Measurements from ENCODE around the gene HHIPL2. TPM values are rescaled to one million over a fixed set of nuclear protein-coding genes. Genes with fewer than 3 reads are reported as not detected.
"Not testable (repeated sequence)": the region's sequence is repeated elsewhere in the genome, so short reads cannot be mapped to it uniquely, and the experiment has no call there.

HHIPL2 gene
- polyA plus RNA-seq, 3 donors, result 0.24 TPM; not detected in 2

DNA sequence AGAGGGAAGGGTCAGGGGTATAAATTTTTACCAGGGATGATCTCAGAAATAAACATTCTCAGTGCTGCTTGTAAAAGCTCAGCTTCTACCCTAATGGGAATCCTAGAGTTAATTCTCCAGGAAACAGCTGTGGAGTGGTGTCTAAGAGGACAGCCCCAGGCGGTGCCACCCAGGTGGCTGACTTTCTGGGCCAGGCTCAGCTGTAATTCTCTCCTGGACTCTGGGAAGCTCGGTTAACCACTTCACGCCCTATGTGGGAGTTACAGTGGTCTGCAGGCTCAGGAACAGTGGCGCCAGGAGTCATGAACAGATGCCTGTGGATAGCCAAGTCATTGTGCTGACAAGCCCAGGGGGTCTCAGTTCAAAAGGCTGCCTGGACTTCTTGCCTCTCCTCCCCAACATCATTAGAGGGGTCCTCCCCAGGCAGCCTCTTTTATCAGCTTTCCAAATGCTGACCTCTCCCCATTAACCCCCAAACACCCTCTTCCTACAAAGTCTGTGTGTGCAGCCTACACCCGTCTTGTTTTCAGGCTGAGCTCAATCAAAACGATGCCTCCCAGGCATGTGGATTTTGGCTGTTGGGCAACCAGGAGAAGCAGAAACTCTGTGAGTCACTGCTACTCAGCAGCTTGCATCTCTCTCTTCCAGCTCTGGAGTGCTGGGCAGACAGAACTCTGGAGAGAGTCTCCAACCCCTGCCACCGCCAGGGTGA, 1.2 kb downstream of the HHIPL2 start:
- H3K27ac ChIP-seq (ENCODE audit: low read depth, low read length), result no peak overlapping the region
- WGBS, 3 donors, result 20 to 27% (median 24%) methylated on average over 7 of the region's 7 CpGs

DNA sequence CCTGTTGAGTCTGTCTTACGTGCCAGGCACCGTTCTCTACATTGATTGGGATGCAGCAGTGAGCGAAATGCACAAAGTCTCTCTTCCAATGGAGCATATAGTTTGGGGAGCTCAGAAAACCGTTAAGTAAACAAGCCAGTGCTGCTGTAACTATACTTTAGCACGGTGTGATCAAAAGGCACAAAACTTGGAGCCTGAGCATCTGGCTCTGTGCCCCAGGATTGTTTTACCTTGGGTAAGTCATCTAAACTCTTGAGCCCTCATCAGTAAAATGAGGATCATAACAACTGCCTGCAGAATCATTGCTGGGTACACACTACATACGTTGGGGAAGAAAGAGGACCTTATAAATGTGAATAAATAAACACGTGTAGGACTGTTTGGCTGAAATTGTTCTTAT, 1.8 kb downstream of the HHIPL2 start:
- 58 to 61% (median 59%) methylated on average over 7 of the region's 7 CpGs for WGBS, 3 donors
- no peak overlapping the region for H3K27ac ChIP-seq (ENCODE audit: low read depth, low read length)

GRCh38 chr1:222543817-222544216, 4.1 kb downstream of the HHIPL2 start:
- WGBS, 3 donors, result 89 to 92% (median 92%) methylated on average over 21 of the region's 21 CpGs
- H3K27ac ChIP-seq (ENCODE audit: low read depth, low read length), result no peak overlapping the region

DNA sequence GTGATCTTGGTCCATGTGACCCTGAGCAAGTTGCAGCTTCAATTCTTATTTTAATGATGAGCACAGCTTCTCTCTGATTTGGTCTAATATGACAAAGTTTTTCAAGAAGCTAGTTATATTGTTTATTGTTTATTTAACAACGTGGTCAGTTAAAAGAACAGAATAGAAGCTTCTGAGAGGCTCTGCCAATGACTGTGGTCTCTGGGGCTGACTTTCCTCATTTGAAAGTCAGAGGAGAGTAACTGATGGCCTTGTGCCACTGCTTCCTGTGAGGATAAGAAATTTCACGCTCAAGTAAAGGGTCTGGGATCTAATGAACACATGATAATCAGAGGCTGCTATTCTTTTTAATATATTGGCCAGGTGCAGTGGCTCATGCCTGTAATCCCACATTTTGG, 7.3 kb downstream of the HHIPL2 start:
- H3K27ac ChIP-seq (ENCODE audit: low read depth, low read length), result no peak overlapping the region
- WGBS, 3 donors, result 37 to 60% (median 42%) methylated on average over 2 of the region's 2 CpGs

DNA sequence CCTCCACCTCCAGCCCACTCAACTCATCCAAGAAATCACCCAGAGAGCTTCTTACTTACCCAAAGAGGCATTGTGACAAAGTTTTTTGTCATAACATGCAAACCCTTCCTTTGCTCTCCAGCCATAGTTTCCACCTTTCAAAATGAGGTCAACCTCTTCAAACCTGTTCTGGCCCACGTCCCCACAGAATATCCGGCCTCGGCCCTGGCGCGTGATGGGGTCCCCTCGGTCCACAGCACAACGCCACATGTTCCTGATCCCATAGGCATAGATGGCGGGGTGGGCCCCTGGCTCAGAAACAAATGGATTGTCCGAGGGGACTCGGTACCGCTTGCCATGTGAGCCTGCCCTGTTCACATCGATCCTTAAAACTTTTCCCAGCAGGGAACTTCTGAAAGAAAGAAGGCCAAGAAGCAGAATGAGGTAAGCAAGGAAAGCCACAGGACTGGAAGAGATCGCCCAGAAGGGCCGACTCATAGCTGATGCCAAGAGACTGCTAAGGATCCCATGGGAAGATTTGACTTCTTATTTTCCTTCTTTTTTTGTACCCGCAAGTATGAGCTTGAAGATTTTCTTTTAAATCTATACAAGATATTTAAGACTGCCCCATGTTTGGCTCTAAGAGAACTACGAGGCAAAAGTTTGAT, 7.8 kb downstream of the HHIPL2 start:
- H3K27ac ChIP-seq (ENCODE audit: low read depth, low read length), result no peak overlapping the region

GRCh38 chr1:222535455-222535854, 12.4 kb downstream of the HHIPL2 start:
- WGBS, 3 donors, result 78 to 89% (median 86%) methylated on average over 5 of the region's 5 CpGs
- no peak overlapping the region for H3K27ac ChIP-seq (ENCODE audit: low read depth, low read length)

More for the DNA sequence above, 7.8 kb downstream of the HHIPL2 start:
- 80 to 85% (median 81%) methylated on average over 16 of the region's 16 CpGs for WGBS, 3 donors

DNA sequence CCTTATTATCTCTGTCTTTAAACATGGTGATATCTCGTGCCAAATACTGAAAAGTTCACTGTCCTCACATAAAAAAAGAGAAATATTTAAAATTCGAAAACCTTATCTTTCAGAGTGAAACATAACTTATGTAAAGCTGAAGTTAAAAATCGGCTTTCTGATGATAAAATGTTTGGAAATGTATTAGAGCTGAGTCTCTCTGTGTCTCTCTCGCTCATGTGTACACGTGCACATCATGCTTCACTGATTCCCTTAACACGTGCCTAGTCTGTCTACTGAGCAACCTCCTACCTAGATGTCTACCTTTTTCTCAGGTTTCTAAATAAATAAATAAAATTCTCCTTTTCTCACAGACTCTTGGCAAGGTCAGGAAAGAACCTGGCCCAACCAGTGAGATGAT, 17.1 kb downstream of the HHIPL2 start:
- H3K27ac ChIP-seq (ENCODE audit: low read depth, low read length), result no peak overlapping the region
- WGBS, 3 donors, result 73 to 81% (median 78%) methylated on average over 6 of the region's 6 CpGs

GRCh38 chr1:222529916-222530315, 18.0 kb downstream of the HHIPL2 start:
- H3K27ac ChIP-seq (ENCODE audit: low read depth, low read length), result no peak overlapping the region
- WGBS, 3 donors, result 44 to 74% (median 59%) methylated on average over 3 of the region's 3 CpGs

- WGBS, 3 donors, result 88 to 91% (median 90%) methylated on average over 3 of the region's 3 CpGs
Measured at GRCh38 chr1:222529181-222529580, 18.7 kb downstream of the HHIPL2 start.

DNA sequence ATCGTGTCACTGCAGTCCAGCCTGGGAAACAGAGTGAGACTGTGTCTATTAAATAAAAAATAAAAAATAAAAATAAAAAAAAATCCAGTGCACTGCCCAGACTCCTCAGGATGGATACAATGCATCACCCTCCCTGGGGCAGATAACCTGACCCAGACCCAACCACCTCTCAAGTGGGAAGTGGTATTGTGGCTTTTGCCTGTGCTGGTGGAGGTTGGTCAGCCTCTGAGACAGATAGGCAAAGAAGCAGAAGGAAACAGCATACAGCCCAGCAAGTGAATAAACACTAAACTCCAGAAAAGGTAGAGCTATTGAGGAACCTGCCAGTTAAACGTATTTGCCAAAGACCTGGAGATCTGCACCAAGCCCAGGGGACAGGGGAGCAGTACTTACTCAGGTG, 22.0 kb downstream of the HHIPL2 start:
- WGBS, 3 donors, result 61 to 87% (median 64%) methylated on average over 2 of the region's 2 CpGs
- no peak overlapping the region for H3K27ac ChIP-seq (ENCODE audit: low read depth, low read length)

More at GRCh38 chr1:222529181-222529580, 18.7 kb downstream of the HHIPL2 start:
- no peak overlapping the region for H3K27ac ChIP-seq (ENCODE audit: low read depth, low read length)

DNA sequence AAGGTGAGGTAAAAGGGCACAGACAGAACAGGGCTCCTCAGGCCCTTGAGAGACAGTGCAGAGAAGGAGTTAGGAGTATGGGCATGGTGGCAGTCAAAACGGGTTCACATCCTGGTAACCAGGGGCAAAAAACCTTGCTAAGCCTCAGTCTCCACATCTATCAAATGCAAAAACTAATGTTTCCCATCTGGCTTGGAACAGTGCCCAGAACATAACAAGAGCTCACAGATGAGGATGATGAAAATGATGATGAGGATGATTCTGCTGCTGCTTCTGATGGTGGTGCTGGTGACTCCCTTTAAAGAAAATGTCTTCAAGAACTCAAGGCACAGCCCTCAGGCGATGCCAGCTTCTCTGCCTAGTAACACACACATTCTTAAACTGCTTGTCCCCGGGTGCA, 24.1 kb downstream of the HHIPL2 start:
- H3K27ac ChIP-seq (ENCODE audit: low read depth, low read length), result no peak overlapping the region
- WGBS, 3 donors, result 65 to 80% (median 68%) methylated on average over 3 of the region's 3 CpGs

GRCh38 chr1:222522105-222522915, 25.6 kb downstream of the HHIPL2 start:
- whole genome bisulfite sequencing, 3 donors, result 66 to 78% (median 67%) methylated on average over 8 of the region's 8 CpGs

DNA sequence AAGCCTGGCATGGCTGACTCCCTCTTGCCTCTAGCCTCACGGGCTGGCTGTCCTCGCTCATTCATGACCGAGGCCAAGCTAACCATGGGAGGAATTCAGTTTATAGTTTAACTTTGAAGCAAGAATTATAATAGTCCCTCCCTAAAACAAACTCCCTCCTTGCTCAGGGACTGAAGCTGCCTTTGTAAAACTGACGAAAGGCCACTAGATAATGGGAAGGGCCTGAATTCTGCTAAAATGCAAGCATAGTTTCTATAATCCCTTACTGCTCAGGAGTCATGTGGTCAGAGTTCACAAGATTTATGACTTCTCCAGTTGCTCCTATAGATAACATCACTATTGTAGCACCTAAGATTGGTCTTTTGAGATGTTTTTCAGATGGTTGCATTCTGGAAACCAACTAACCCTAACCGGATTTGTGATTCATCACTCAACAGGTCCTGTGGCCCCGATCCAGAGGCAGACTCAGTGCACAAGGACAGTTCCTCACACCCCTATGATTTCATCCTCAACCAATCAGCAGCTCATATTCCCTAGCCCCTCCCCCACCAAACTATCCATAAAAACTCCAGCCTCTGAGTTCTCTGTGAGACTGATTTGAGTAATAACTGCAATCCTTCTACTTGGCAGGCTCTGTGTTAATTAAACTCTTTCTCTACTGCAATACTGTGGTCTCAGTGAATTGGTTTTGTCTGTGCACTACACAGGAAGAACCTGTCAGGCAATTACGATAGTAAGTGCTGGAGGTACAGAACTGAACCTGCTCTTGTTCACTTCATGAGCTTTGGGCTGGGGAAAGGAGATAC, 26.4 kb downstream of the HHIPL2 start:
- H3K27ac ChIP-seq (ENCODE audit: low read depth, low read length), result no peak overlapping the region
- WGBS, 3 donors, result 77 to 82% (median 82%) methylated on average over 7 of the region's 7 CpGs

More at GRCh38 chr1:222522105-222522915, 25.6 kb downstream of the HHIPL2 start:
- no peak overlapping the region for H3K27ac ChIP-seq (ENCODE audit: low read depth, low read length)

DNA sequence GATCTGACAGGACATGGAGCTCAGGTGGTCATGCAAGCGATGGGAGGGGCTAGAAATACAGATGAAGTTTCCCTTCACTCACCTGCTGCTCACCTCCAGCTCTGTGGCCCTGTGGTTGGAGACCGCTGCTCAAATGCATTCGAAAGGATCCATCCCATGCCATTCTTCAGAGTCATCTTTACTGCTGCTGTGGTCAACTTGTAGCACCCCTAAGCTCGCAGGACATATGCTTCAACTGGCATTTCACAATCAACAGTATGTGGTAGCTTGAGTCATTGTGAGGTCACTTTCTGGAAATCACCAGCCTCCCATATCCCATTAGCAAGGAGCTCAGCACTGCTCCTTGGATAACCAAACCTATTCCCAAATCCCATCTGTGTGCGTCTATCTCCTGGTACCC, 58.4 kb downstream of the HHIPL2 start:
- not testable (repeated sequence) for H3K27ac ChIP-seq (ENCODE audit: low read depth, low read length)
- 85 to 94% (median 90%) methylated on average over 4 of the region's 5 CpGs for WGBS, 3 donors

GRCh38 chr1:222487774-222488173, 60.1 kb downstream of the HHIPL2 start:
- not testable (repeated sequence) for H3K27ac ChIP-seq (ENCODE audit: low read depth, low read length)
- WGBS, 3 donors, result 92 to 100% methylated on average over 1 to 2 of the region's 27 CpGs; no CpG with 5 or more reads in 1 of the 3 donors

- 0 to 65% (median 44%) methylated on average over 1 to 4 of the region's 4 CpGs for WGBS, 3 donors
- not testable (repeated sequence) for H3K27ac ChIP-seq (ENCODE audit: low read depth, low read length)
Measured at GRCh38 chr1:222484005-222484404, 63.9 kb downstream of the HHIPL2 start.

- not testable (repeated sequence) for H3K27ac ChIP-seq (ENCODE audit: low read depth, low read length)
- 48 to 82% (median 52%) methylated on average over 5 of the region's 7 CpGs for WGBS, 3 donors
Measured at GRCh38 chr1:222479567-222479966, 68.3 kb downstream of the HHIPL2 start.

DNA sequence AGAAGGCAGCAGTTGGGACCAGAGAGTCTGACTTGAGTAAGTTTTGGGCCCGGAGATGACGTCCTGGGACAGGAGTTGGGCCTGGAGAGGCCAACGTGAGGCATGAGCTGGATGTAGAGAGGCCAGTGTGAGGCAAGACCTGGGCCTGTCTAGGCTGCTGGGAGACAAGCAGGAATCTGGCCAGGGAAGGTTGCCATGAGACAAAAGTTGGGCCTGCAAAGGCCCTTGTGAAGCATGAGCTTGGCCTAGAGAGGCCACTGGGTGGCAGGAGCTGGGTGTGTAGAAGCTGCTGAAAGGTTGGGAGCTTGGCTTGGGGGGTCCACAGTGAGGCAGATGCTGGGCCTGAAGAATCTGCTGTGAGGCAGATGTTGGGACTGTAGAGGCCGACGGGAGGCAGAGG, 71.5 kb downstream of the HHIPL2 start:
- 91 to 93% (median 92%) methylated on average over 3 to 5 of the region's 5 CpGs for WGBS, 3 donors
- H3K27ac ChIP-seq (ENCODE audit: low read depth, low read length), result not testable (repeated sequence)
